ENCODE data around the gene RNF19B.
"Not testable (repeated sequence)": the region's sequence is repeated elsewhere in the genome, so short reads cannot be mapped to it uniquely, and the experiment has no call there.

Gene RNF19B

DNA sequence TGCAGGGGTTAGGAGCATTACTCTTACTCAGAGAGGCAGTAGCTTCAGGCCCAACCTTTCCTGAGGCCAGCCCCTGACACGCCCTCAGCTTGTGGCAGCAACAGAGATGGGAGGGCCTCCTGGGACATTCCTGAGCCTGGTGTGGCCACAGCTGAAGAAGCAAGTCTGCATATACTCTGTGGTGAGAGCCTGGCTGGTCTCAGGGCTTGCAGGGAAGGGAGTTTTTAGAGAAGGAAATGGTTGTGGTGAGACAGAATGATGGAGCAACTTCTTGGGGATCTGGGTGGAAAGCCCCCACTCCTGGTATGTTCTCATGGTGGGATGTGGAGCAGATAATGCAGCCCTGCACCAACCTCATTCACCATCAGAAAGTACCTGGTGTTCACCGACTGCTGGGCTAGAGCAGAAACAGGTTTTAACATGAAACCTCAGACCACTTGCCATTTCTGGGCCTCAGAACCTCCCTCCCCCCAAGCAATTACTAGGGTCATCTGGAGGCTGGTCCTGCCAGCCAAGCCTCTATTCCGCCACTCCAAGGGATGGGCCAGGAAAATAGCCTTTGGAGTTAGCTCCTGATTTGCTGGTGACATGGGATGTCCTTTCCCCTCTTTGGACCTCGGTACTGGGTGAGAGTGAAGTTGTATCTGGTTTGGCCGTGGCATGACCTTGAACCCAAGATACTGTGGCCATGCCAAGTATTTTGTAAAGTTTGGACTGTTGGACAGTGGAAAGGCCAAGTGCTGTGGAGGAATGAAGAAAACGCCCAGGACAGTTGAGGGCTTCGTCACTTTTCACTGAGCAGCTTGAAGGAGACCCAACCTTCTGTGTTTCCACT is 28.1 kb upstream of the RNF19B start:
- peak; percentile 77 for DNase-seq (ENCODE audit: low spot score)

DNA sequence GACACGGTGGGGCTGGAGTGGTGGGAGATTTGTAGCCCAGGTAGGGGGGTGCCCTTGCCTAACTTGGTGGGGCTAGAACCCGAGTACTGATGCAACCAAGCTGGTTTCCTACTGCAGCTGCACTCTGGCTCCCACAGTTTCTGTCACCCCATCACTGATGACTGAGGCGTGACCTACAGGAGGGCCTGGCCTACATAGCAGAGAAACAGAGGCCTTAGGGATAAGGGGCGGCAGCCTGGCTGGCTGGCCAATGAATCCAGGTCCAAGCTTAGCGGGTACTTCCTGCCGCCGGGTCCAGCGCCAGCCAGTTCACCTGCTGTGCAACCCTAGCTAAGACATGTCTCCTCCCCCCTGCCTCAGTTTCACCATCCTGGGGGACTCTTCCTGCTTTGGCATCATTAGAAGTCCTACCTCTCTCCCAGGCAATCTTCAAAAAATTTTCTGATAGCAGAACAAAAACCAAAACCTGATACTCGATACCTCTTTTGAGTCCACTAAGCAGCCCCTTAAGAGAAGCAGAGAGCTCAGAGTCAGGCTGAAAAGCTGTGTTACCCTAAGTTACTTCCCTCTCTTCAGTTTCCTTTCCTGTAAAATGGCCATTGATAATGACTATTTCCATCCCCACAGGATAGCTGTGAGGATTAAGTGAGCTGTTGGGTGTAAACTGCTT is 27.3 kb upstream of the RNF19B start:
- DNase-seq (ENCODE audit: low spot score), result no peak

DNA sequence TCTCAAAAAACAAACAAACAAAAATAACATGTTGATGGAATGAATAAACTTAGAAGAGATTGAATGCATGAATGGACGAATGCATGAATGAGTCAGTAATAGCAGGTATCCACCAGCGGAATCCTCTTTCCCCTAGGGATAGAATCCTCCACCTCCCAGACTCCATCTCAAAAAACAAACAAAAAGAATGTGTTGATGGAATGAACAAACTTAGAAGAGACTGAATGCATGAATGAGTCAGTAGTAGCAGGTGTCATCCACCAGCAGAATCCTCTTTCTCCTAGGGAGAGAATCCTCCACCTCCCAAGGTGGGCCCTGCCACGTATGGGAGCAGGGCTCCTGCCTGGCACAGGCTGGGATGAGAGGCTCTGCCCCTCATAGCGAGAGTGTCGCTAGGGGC is 26.8 kb upstream of the RNF19B start:
- DNase-seq (ENCODE audit: low spot score), result no peak

DNA sequence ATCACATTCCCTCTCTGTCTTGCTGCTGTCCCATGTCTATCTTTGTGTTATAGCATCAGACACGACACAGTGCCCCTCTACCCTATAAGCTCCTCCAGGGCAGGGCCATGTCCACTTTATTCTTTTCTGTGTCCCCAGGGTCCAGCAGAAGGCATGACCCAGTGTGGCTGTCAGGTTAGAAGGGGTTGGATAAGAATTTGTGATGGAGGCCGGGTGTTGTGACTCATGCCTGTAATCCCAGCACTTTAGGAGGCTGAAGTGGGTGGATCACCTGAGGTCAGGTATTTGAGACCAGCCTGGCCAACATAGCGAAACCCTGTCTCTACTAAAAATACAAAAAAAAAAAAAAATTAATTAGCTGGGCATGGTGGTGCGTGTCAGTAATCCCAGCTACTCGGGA is 26.3 kb upstream of the RNF19B start:
- no peak for DNase-seq (ENCODE audit: low spot score)

DNA sequence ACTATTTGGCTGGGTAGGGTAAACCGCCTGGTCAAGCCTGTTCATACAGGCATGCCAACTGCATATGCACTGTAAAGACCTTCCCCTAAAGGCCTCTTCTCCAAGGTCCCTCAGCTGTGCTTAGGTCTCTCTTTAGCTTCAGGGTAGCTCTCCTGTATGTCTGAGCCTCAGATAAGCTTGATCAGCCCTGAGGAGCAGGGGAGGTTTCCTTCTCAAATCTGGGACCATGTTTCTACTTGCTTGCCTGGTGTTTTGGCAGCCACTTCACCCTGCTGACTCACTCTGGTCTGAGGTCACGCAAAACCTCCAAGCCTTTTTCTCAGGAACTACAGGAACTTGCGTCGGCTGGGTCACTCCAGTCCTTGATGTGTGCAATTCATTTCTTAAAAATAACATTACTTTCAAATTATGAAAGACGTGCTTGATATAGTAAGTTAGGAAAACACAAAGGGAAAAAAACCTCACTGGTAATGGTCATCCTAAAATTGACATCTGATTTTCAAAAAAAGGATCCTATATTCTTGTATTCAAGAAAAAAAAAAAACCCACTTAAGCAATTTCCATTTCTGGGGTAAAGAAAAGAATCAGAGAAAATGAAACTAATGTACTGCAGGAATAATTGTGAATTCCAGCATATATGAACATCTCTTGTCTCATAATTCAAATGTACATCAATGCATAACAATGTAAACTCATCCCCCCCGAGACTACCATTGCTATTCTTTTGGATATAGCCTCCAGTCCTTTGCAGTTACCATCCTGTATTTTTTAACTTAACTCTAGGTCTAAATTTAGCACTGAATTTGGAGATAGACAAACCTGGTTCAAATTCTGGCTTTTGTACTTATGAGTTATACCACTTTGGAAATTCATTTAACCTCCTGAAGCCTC is 24.8 kb upstream of the RNF19B start:
- DNase-seq (ENCODE audit: low spot score), result no peak

DNA sequence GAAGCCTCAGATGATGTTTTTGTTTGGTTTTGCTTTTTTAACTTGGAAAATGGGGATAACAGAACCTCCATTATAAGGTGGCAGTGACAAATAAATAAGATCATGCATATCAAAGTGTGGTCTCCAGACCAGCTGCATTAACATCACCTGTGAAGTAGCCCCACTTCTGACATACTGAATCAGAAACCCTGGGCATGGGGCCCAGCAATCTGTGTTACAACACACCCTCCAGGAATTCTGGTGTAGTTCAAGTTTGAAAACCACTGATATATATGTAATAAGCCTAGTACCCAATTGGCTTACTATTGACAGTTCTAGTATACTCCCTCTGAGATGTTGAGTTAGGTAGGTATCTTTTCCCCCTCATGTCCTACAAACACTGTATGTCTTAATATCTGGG is 24.1 kb upstream of the RNF19B start:
- no peak for DNase-seq (ENCODE audit: low spot score)

DNA sequence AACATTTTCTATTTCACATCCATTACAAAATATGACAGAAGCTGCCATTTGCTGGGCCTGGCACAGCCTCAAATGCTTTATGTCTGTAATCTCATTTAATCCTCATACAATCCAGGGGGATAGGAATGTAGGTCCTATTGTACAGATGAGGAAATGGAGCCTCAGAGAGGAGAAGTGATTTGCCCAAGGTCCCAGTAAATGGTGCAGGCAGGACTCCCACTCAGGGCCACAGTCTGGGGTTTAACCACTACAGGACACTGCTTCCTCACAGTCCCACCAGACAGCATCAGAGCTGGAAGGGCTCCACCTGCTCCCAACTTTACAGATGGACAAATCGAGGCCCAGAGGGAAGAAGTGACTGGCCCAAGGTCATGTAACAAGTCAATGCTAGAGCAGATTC is 20.6 kb upstream of the RNF19B start:
- no peak for DNase-seq (ENCODE audit: low spot score)

DNA sequence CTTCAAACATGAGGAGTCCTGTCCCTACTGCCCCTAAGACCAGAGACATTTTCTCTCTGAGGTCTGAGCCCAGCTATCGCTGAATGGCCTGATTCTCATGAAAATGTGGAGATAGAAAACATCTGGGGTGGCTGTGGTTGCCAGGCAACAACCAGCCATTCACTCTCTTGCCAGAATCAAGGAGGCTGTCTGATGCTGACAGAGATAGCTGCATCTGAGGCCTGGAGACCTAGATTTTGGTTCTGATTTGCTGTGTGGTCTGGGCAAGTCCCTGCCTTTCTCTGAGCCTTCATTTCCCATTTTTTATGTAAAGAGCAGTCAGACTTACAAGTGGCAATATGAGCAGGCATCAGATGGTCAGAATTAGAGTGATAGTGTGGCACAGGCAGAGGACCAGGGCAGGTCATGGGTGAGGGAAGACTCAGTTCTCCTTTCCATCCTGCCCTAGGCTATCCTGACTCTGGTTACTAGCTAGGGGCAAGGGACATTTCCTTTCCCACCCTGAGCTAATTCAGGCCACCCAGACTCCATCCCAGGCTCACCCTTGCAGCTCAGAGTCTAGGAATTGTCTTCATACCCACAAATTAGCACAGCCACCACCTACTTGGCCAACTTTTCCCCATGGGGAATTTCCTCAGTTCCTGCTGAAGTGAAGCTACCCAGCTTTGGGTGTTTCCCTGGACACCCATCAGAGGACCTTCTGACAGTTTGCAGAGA is 20.0 kb upstream of the RNF19B start:
- no peak for DNase-seq (ENCODE audit: low spot score)

DNA sequence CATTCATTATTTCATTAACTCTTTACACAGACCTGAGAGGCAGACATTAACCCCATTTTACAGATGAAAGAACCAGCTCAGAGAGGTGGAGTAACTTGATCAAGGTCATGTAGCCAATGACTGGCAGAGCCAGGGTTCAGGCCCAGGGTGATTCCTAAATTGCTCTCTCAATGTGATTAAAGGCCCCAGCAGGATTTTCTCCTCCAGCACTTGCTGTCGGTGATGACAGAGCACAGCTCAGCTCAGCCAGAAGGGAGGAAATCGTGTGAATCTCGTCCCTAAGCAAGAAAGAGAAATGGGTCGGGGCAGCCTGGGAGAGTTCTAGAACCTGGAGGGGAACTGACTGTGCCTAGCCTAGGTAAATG is 19.5 kb upstream of the RNF19B start:
- no peak for DNase-seq (ENCODE audit: low spot score)

DNA sequence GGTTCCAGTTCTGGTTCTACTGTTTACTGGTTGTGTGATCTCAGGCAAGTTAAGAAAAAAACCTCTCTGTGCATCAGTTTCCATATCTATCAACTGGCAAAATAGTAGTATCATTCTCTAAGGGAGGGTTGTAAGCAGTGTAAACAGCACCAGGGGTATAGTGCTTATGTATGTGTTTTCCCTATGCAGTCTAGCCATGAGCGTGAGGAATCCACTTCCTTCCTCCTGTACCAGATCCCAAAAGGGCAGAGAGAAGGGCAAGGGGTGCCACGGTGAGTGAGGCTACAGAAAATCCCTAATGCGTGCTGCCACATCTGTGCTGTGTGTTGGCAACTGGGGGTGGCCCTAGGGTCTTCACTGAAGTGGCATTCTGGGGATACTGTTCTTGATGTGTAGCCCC is 18.4 kb upstream of the RNF19B start:
- no peak for DNase-seq (ENCODE audit: low spot score)

DNA sequence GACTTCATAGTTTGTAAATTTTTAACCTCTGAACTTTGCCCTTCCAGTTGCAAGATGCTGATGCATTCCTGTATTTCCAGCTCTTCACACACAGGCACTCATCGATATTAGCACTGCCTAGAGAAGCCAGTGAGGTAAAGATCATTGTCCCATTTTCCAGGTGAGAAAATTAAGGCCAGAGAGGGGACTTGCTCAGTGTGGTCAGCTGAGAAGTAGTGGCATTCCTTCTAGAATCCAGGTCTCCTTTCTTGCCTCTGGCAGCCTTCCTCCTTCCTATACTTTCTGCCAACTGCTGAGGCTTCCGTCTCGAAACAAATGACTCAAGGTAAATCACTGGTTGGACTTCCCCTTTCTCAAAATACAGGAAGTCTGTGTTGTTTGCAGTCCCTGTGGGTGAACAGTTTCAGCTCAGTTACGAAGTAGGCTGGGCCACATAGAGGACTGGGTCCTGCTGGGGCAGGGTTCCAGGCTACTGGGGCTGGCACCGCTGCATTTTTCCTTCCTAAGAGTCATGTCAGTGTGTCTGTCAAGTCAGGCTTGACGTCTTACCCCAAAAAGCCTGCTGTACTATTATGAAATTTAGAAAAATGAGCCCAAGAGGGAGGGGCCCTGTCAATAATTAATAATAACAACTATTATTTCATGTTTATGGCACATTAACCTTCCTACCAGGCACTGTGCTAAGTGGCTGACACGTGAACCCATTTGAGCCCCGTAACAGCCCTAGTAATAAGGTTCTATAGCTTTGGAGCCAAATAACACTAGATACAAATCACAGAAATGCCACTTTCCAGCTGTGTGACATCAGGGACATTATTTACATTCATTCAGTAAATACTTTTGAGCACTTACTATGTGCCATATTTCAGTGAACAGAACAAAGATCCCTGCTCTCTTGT is 16.6 kb upstream of the RNF19B start:
- DNase-seq (ENCODE audit: low spot score), result no peak

DNA sequence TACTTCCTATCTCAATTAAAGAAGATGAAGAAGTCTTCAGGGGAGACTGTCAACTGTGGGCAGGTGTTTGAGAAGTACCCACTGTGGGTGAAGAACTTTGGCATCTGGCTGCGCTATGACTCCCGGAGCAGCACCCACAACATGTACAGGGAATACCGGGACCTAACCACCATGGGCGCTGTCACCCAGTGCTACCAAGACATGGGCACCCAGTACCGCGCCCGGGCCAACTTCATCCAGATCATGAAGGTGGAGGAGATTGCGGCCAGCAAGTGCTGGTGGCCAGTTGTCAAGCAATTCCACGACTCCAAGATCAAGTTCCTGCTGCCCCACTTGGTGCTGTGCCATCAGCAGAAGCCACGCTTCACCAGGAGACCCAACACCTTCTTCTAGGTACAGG is 15.5 kb upstream of the RNF19B start:
- DNase-seq (ENCODE audit: low spot score), result no peak

DNA sequence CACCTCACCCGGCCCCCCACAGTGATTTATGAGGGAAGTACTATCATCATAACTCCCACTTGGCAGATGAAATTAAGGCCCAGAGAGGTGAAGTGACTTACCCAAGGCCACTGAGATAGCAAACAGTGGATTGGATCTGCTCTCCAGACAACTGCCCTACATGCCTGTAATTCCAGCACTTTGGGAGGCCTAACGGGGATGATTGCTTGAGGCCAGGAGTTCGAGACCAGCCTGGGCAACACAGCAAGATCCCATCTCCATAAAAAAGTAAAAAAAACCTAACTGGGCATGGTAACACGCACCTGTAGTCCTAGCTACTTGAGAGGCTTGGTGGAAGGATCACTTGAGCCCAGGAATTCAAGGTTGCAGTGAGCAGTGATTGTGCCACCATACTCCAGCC is 14.2 kb upstream of the RNF19B start:
- no peak for DNase-seq (ENCODE audit: low spot score)

DNA sequence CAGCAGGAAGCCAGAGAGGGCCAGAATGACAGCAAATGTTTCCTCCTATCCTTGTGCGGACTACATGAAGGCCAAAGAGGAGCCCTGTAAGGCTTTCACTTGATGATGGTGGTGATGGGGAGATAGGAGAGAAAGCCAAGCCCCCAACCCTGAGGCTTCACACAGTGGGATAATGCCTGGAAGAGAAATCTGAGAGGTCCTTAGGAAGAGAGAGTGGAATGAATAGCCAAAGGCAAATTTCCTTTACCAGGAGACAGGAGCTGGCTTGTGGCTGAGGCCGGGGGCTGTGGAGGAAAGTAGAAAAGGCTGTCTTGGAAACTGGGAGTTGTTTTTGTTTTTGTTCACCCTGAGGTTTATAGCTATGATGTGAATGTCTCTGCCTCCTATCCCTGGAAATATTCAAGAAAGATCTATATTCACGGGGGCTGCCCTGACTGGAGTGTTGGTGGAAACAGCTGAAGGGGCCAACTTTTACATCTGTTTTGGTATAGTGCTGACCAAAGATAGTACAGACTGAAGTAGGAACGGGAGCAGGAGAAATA is 13.0 kb upstream of the RNF19B start:
- no peak for DNase-seq (ENCODE audit: low spot score)

DNA sequence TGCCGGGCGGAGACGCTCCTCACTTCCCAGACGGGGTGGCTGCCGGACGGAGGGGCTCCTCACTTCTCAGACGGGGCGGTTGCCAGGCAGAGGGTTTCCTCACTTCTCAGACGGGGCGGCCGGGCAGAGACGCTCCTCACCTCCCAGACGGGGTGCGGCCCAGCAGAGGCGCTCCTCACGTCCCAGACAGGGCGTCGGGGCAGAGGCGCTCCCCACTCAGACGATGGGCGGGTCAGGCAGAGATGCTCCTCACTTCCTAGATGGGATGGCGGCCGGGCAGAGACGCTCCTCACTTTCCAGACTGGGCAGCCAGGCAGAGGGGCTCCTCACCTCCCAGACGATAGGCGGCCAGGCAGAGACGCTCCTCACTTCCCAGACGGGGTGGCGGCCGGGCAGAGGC is 10.4 kb upstream of the RNF19B start:
- not testable (repeated sequence) for DNase-seq (ENCODE audit: low spot score)

DNA sequence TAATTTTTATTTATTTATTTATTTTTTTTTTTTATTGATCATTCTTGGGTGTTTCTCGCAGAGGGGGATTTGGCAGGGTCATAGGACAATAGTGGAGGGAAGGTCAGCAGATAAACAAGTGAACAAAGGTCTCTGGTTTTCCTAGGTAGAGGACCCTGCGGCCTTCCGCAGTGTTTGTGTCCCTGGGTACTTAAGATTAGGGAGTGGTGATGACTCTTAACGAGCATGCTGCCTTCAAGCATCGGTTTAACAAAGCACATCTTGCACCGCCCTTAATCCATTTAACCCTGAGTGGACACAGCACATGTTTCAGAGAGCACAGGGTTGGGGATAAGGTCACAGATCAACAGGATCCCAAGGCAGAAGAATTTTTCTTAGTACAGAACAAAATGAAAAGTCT is 8.8 kb upstream of the RNF19B start:
- DNase-seq (ENCODE audit: low spot score), result not testable (repeated sequence)

DNA sequence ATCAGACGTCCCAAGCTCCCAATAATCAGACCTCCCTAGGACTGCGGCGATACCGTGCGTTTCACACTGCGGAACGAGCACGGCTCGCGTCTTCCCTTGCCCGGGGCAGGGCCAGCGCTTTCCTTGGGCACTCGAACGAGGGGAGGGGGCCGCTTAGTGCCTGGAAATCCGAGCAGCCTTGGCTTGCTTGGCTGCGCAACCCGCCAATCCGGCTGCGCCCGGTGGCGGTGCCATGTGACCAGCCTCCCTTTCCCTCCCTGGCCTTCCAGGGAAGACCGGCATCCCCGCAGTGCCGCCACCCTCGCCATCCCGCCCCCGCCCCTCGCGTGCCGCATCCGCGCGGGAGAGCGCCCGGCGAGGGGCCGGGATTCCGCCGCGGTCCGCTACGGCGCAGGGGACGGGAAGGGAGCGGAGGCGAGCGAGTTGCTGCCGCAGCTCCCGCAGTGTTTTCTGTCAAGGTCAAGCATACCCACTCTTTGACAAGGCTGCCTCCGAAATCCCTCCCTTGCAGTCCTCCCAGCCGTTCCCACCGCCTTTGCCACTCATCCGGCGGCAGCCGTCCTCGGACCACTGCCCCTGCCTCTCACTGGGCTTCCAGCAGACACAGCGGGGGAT is 8.3 kb upstream of the RNF19B start:
- peak; percentile 85 for DNase-seq (ENCODE audit: low spot score)

DNA sequence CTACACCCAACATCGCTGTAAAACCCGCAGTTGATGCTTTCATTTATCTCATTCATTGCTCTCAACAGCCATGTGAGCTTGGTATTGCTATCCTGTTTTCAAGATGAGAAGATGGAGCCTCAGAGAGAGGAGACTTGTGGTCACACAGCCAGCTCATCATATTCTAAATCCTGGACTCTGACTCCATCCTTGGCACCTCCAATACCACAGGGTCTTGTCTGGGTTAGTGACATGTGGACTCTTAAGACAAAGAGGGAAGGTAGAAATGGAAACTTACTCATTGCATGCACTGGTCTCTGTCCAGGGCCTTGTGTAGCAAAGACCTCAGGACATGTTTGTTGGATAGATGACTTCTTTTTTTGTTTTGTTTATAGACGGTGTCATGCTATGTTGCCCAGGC is 7.0 kb upstream of the RNF19B start:
- DNase-seq (ENCODE audit: low spot score), result no peak

DNA sequence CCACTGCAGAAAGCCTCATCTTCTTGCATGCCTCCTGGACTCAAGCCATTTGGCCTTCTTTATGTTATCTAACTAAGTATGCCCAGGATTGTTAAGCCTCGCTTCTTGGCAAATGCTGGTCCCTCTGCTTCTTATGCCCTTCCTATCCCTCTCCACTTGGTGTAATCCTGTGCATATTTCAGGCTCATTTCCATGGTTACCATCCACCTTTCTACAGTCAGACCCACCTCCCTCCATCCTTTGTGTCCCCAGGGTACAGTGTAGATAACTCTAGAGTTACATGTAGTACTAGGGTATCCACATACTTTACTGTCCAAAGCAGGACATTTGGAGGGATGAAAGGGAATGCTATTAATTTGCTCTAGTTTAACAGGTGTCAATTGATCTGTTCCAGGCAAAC is 6.5 kb upstream of the RNF19B start:
- no peak for DNase-seq (ENCODE audit: low spot score)

DNA sequence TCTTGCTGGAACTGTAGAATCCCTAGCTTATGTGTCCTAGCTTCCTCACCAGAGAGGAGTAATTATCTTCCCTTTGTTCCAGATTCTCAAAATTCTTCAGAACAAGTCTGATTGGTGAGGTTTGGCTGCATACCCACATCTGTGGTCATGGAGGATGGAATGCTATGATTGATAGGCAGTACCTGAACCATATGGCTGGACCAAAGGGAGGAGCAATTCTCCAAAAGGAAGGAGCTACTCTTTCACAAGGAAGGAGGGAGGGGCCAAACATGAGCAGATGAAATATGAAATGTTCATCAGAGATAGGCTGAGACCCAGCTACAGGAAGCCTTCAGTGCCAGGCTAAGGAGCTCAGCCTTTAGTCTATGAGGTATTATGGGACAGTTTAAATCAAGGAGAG is 5.0 kb upstream of the RNF19B start:
- DNase-seq (ENCODE audit: low spot score), result no peak
